Measurements from ENCODE around the gene RO60. TPM values are rescaled to one million over a fixed set of nuclear protein-coding genes. Genes with fewer than 3 reads are reported as not detected.

Gene RO60
- total RNA-seq, 1 donor from 2014 or later = 61.1 TPM

DNA sequence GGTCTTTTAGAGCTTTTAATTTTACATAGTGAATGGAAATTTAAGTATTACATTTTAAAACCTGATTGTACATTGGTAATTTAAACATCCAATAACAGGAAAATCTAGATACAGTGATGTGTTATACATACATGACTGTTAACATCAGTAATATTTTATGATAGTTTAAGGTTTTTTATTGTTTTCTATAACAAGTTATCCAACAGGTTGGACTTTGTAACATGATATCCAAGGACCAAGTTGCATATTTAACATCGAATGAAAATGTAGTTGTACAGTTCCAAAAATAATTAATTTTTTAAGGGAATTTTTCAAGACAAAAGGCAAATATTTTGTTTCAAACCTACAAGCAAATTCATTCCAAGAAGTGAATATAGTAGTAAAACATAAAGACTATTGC is 31.5 kb downstream of the RO60 start:
- no peaks in the 10 kb centered on the region for H3K4me1 Mint-ChIP-seq
- no peaks in the 10 kb centered on the region for H3K27me3 Mint-ChIP-seq
- no peak overlapping the region for H3K4me3 Mint-ChIP-seq
- H3K9me3 Mint-ChIP-seq = no peaks in the 10 kb centered on the region
- H3K36me3 Mint-ChIP-seq (ENCODE audit: low read depth) = peaks cover 37% of the 10 kb centered on the region
- TF ChIP-seq, protein P1, sequence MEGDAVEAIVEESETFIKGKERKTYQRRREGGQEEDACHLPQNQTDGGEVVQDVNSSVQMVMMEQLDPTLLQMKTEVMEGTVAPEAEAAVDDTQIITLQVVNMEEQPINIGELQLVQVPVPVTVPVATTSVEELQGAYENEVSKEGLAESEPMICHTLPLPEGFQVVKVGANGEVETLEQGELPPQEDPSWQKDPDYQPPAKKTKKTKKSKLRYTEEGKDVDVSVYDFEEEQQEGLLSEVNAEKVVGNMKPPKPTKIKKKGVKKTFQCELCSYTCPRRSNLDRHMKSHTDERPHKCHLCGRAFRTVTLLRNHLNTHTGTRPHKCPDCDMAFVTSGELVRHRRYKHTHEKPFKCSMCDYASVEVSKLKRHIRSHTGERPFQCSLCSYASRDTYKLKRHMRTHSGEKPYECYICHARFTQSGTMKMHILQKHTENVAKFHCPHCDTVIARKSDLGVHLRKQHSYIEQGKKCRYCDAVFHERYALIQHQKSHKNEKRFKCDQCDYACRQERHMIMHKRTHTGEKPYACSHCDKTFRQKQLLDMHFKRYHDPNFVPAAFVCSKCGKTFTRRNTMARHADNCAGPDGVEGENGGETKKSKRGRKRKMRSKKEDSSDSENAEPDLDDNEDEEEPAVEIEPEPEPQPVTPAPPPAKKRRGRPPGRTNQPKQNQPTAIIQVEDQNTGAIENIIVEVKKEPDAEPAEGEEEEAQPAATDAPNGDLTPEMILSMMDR (IDR thresholded peaks at IDR 0.05) = no peak
- CTCF ChIA-PET = no interaction called here
- no peak for DNase-seq
- ATAC-seq (ENCODE audit: low read depth) = no peak
- POLR2A ChIA-PET = no interaction called here
- intact Hi-C loops (cut with micrococcal nuclease) = no loop called here
- H3K27ac Mint-ChIP-seq = no peak overlapping the region

DNA sequence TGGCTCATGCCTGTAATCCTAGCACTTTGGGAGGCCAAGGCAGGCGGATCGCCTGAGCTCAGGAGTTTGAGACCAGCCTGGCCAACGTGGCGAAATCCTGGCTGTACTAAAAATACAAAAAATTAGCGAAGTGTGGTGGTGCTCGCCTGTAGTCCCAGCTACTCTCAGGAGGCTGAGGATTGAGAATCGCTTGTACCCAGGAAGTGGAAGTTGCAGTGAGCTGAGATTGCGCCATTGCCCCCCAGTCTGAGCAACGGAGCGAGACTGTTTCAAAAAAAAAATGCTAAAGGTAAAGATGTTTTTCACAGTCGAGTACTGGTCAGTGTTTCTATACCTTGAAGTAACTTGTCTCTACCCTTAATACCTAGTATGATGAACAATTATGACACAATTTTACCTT is 34.7 kb downstream of the RO60 start:
- TF ChIP-seq, protein P1 (IDR thresholded peaks at IDR 0.05) = no peak
- Mint-ChIP-seq H3K27ac (no peak overlapping the region), H3K4me3 (no peak overlapping the region), H3K4me1 (no peaks in the 10 kb centered on the region), H3K36me3 (ENCODE audit: low read depth) (peaks cover 54% of the 10 kb centered on the region), H3K9me3 (no peaks in the 10 kb centered on the region), H3K27me3 (no peaks in the 10 kb centered on the region)
- DNase-seq (no peak), ATAC-seq (ENCODE audit: low read depth) (no peak)
- ChIA-PET CTCF (no interaction called here), POLR2A (no interaction called here)
- intact Hi-C loops (cut with micrococcal nuclease) = no loop called here

DNA sequence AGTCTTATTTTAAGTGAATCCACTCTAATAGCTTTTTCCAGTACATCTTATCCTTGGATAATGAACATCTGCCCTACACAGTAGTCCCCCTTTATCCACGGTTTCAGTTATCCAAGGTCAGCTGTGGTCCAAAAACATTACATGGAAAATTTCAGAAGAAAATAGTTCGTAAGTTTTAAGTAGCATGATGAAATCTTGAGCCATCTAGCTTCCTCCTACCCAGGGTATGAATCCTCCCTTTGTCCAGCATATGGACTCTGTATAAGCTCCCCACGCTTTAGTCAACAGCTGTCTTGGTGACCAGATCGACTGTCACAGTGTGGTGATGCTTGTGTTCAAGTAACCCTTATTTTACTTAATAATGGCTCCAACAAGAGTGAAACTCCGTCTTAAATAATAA is 43.2 kb downstream of the RO60 start:
- intact Hi-C loops (cut with micrococcal nuclease) = no loop called here
- H3K36me3 Mint-ChIP-seq (ENCODE audit: low read depth) = peaks cover 29% of the 10 kb centered on the region
- CTCF ChIA-PET = no interaction called here
- ATAC-seq (ENCODE audit: low read depth) (no peak), DNase-seq (no peak)
- H3K9me3 Mint-ChIP-seq = no peaks in the 10 kb centered on the region
- TF ChIP-seq, protein P1 (IDR thresholded peaks at IDR 0.05) = no peak
- H3K27me3 Mint-ChIP-seq = no peaks in the 10 kb centered on the region
- no peak overlapping the region for H3K4me3 Mint-ChIP-seq
- H3K27ac Mint-ChIP-seq = no peak overlapping the region
- peaks cover 18% of the 10 kb centered on the region for H3K4me1 Mint-ChIP-seq
- POLR2A ChIA-PET = no interaction called here

DNA sequence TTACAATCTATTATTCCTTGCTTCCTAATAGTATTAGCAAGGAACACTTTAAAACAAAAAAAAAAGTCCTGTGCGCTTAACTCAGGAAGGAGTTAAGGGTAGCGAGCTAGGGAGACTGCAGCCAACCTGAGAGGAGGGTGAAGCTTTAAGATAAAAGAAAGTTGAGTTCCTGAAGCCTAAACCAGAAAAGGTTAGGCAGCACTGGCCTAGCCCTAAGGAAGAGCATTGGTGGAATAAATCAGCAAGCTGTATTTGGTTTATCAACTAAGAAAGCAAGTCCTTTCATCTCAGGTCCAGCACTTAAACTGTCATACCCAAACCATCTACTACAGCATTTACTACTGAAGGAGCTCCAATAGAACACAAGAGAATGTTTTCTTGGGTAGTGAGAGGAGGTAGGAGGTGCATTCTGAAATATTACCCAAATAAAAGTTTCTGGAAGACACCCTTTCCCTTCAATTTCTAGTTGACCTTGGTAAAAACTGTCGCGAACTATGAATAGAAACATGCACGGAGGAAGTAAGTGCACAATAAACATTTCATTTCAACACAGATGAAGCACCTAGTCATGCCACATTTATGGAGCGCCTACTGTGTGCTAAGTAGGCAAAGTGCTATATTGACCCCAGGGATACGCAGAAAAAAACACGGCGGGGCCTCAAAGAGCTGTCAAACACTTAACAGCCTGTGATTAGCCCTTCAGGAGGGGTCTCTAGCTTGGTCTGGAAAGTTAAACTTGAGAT is 44.5 kb downstream of the RO60 start:
- H3K9me3 Mint-ChIP-seq = no peaks in the 10 kb centered on the region
- ChIA-PET CTCF (interaction anchor here (1.0 to 2.0 kb wide), 4 partner anchors 16 to 629 kb away, joined by 3 to 4 read pairs (median 4); partner anchors contain the start of gene CDC73), POLR2A (interaction anchor here (2.6 to 5.1 kb wide), 2 partner anchors 17 to 45 kb away, joined by 22 to 42 read pairs; partner anchors contain the start of genes CDC73, RO60 and UCHL5)
- TF ChIP-seq, protein P1 (IDR thresholded peaks at IDR 0.05) = no peak
- H3K36me3 Mint-ChIP-seq (ENCODE audit: low read depth) = peaks cover 23% of the 10 kb centered on the region
- no peak for ATAC-seq (ENCODE audit: low read depth)
- no peak overlapping the region for H3K27ac Mint-ChIP-seq
- peak overlapping the region; percentile 93 for H3K4me3 Mint-ChIP-seq
- intact Hi-C loops (cut with micrococcal nuclease) = no loop called here
- H3K4me1 Mint-ChIP-seq = peaks cover 18% of the 10 kb centered on the region
- no peak for DNase-seq
- H3K27me3 Mint-ChIP-seq = no peaks in the 10 kb centered on the region

DNA sequence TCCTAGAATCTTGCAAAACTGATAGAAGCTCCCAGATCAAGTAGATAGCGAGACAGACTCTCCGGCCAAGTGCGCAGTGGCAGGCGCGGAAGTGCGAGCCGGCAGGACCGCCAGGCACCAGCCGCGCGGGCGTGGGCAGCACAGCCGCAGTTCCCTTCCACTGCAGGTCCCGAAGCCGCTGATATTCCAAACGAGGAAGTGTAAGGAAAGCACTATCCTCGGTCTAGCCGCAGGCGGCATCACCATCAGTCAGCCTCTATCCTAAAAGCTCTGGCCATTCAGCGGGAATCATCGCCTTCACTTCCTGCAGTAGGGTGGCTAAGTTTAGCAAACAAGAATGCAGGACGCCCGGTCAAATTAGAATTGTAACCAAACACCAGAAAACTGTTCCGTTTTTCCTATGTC is 45.1 kb downstream of the RO60 start:
- intact Hi-C loops (cut with micrococcal nuclease) = no loop called here
- ATAC-seq (ENCODE audit: low read depth) (peak; percentile 23), DNase-seq (no peak)
- ChIA-PET POLR2A (interaction anchor here (2.6 to 5.1 kb wide), 2 partner anchors 17 to 46 kb away, joined by 22 to 42 read pairs; partner anchors contain the start of genes CDC73, RO60 and UCHL5), CTCF (interaction anchor here (1.0 to 2.0 kb wide), 4 partner anchors 17 to 630 kb away, joined by 3 to 4 read pairs (median 4); partner anchors contain the start of gene CDC73)
- H3K9me3 Mint-ChIP-seq = no peaks in the 10 kb centered on the region
- TF ChIP-seq, protein P1 (IDR thresholded peaks at IDR 0.05) = no peak
- H3K27ac Mint-ChIP-seq = peak overlapping the region; percentile 76
- H3K36me3 Mint-ChIP-seq (ENCODE audit: low read depth) = peaks cover 17% of the 10 kb centered on the region
- H3K27me3 Mint-ChIP-seq = no peaks in the 10 kb centered on the region
- H3K4me3 Mint-ChIP-seq = peak overlapping the region; percentile 93
- H3K4me1 Mint-ChIP-seq = peaks cover 18% of the 10 kb centered on the region
